SK-N-SH (cell line): ENCODE results near the gene LCMT1. TPM values are rescaled to one million over a fixed set of nuclear protein-coding genes. Genes with fewer than 3 reads are reported as not detected.

Experiments used
- CTCF ChIA-PET: fragments of 300-600, 350-600 bp; formaldehyde crosslinking; extraction: SDS; loops from one replicate; lab custom pipeline; 2021; lab: Yijun Ruan, JAX
- POLR2A ChIA-PET: fragments of 350-600 bp; sonication (Branson Sonifier 250); formaldehyde crosslinking; extraction: SDS; loops from one replicate; lab custom pipeline; 2020; ENCODE audit warnings: antibody characterized with exemption, inconsistent platforms; lab: Yijun Ruan, JAX
- DNase-seq: peaks from one replicate; pipeline ENCODE4 v3.0.0; 2012
- H2AFZ ChIP-seq: fragments of 200-600 bp; sonication (generic); 2 replicates; pipeline ENCODE4 v1.8.1; 2016; ENCODE audit warnings: antibody characterized with exemption, mild to moderate bottlenecking, low read depth
- H3F3A ChIP-seq: fragments of 200-600 bp; sonication (generic); replicated peaks from 2 replicates; pipeline ENCODE3; 2016; ENCODE audit warnings: antibody characterized with exemption, mild to moderate bottlenecking; ENCODE audit not compliant: insufficient read depth
- H3K27ac ChIP-seq, 2 experiments: fragments of 200-500 bp in 1 of 2; fragments of 200-600 bp in 1 of 2; sonication (Bioruptor generic) in 1 of 2; sonication (generic), shearing (Covaris generic) in 1 of 2; 2 replicates each; pipeline versions ENCODE4 v1.5.1 to v1.6.1; 2014 to 2016; ENCODE audit warnings: low read depth in 2 of 2, inconsistent platforms in 1 of 2, low read length in 1 of 2, mild to moderate bottlenecking in 1 of 2, mixed read lengths in 1 of 2
- H3K27me3 ChIP-seq: fragments of 200-600 bp; sonication (generic), shearing (Covaris generic); 2 replicates; pipeline ENCODE4 v1.6.1; 2016; ENCODE audit warnings: mixed run types; ENCODE audit not compliant: insufficient read depth
- H3K36me3 ChIP-seq, 2 experiments: fragments of 200-500 bp in 1 of 2; fragments of 200-600 bp in 1 of 2; sonication (Bioruptor generic) in 1 of 2; sonication (generic) in 1 of 2; replicated peaks in 1 of 2; 2 replicates each; pipeline versions ENCODE3 to v1.5.1; 2014 to 2016; ENCODE audit warnings: low read length in 1 of 2, mild to moderate bottlenecking in 1 of 2; ENCODE audit not compliant: insufficient read depth in 2 of 2, control insufficient read depth in 1 of 2
- H3K4me1 ChIP-seq, 2 experiments: fragments of 200-500 bp in 1 of 2; fragments of 200-600 bp in 1 of 2; sonication (Bioruptor generic) in 1 of 2; sonication (generic), shearing (Covaris generic) in 1 of 2; 2 replicates each; pipeline versions ENCODE4 v1.5.1 to v1.6.1; 2014 to 2016; ENCODE audit warnings: low read depth in 1 of 2, low read length in 1 of 2, mixed run types in 1 of 2; ENCODE audit not compliant: insufficient read depth in 2 of 2, control insufficient read depth in 1 of 2
- H3K4me2 ChIP-seq: fragments of 200-600 bp; sonication (generic), shearing (Covaris generic); 2 replicates; pipeline ENCODE4 v1.6.1; 2017; ENCODE audit warnings: mixed run types
- H3K4me3 ChIP-seq, 2 experiments: fragments of 200-500 bp in 1 of 2; fragments of 200-600 bp in 1 of 2; sonication (Bioruptor generic) in 1 of 2; sonication (generic), shearing (Covaris generic) in 1 of 2; 2 replicates each; pipeline versions ENCODE4 v1.5.1 to v1.8.1; 2014 to 2016; ENCODE audit warnings: low read depth in 2 of 2, inconsistent platforms in 1 of 2, low read length in 1 of 2, mild to moderate bottlenecking in 1 of 2, mixed read lengths in 1 of 2, moderate library complexity in 1 of 2
- H3K79me2 ChIP-seq: fragments of 200-600 bp; sonication (generic); 2 replicates; pipeline ENCODE4 v1.8.1; 2017; ENCODE audit warnings: mild to moderate bottlenecking; ENCODE audit not compliant: insufficient read depth
- H3K9ac ChIP-seq: fragments of 200-600 bp; sonication (generic); 2 replicates; pipeline ENCODE4 v1.6.1; 2017; ENCODE audit warnings: mixed run types
- H3K9me2 ChIP-seq: fragments of 200-600 bp; sonication (generic); 2 replicates; pipeline ENCODE4 v1.6.1; 2017; ENCODE audit warnings: mixed run types
- H3K9me3 ChIP-seq: fragments of 200-600 bp; sonication (generic); 2 replicates; pipeline ENCODE4 v1.6.1; 2017; ENCODE audit warnings: mixed run types, mild to moderate bottlenecking, moderate library complexity
- H4K20me1 ChIP-seq: fragments of 200-600 bp; sonication (generic); 2 replicates; pipeline ENCODE4 v1.6.1; 2017; ENCODE audit warnings: mild to moderate bottlenecking, mixed run types; ENCODE audit not compliant: insufficient read depth
- CHD2 ChIP-seq: fragments of 150-350 bp; IDR thresholded peaks from 2 replicates; pipeline ENCODE4 v1.6.1; 2018; ENCODE audit warnings: low read length; ENCODE audit not compliant: partially characterized antibody
- ELF1 ChIP-seq: IDR thresholded peaks from 2 replicates; pipeline ENCODE4 v1.4.0; 2012
- FOSL2 ChIP-seq: IDR thresholded peaks from 2 replicates; pipeline ENCODE4 v1.4.0; 2012; ENCODE audit warnings: low read depth, mild to moderate bottlenecking, moderate library complexity, borderline replicate concordance
- FOXM1 ChIP-seq: IDR thresholded peaks from 2 replicates; pipeline ENCODE4 v1.4.0; 2012; ENCODE audit warnings: low read depth, mild to moderate bottlenecking
- GATA2 ChIP-seq: sonication (generic); formaldehyde crosslinking; IDR thresholded peaks from 2 replicates; pipeline ENCODE4 v1.5.0; 2020; ENCODE audit warnings: mild to moderate bottlenecking, missing genetic modification reagents
- MXI1 ChIP-seq: IDR thresholded peaks from 2 replicates; pipeline ENCODE4 v1.6.1; 2012; ENCODE audit warnings: mild to moderate bottlenecking, low read depth, low read length, improper control_type of control experiment
- NRF1 ChIP-seq: IDR thresholded peaks from 2 replicates; pipeline ENCODE4 v1.6.1; 2012; ENCODE audit warnings: low read depth, mild to moderate bottlenecking, low read length
- POLR2AphosphoS5 ChIP-seq: IDR thresholded peaks from 2 replicates; pipeline ENCODE4 v1.6.1; 2012; ENCODE audit warnings: low read depth, low read length
- RAD21 ChIP-seq: IDR thresholded peaks from 2 replicates; pipeline ENCODE4 v1.6.1; 2012; ENCODE audit warnings: mild to moderate bottlenecking, low read length
- RCOR1 ChIP-seq: fragments of 150-350 bp; IDR thresholded peaks from 2 replicates; pipeline ENCODE4 v1.6.1; 2017; ENCODE audit warnings: antibody characterized with exemption, low read length
- SMC3 ChIP-seq: IDR thresholded peaks from 2 replicates; pipeline ENCODE4 v1.6.1; 2012; ENCODE audit warnings: low read depth, low read length, improper control_type of control experiment
- TAF1 ChIP-seq: IDR thresholded peaks from 2 replicates; pipeline ENCODE4 v1.6.1; 2012; ENCODE audit warnings: low read depth, mild to moderate bottlenecking, low read length, moderate library complexity, borderline replicate concordance
- TEAD4 ChIP-seq: IDR thresholded peaks from 2 replicates; pipeline ENCODE4 v1.4.0; 2012; ENCODE audit warnings: mild to moderate bottlenecking, borderline replicate concordance; ENCODE audit not compliant: insufficient read depth
- YY1 ChIP-seq: IDR thresholded peaks from 2 replicates; pipeline ENCODE4 v1.4.0; 2012; ENCODE audit warnings: low read depth, mild to moderate bottlenecking
- WGBS: methylation state at CpG from one replicate; pipeline ENCODE4 v1.1.6; 2017; ENCODE audit warnings: low lambda C conversion rate; 5-methylcytosine and 5-hydroxymethylcytosine counted together
- polyA plus RNA-seq, 3 experiments: library from polyadenylated mRNA; depleted of rRNA; stranded (reverse); fragments of >200 nt; gene quantifications; 2 replicates each; pipeline ENCODE4 v1.2.3, GENCODE V29; 2012
- TF ChIP-seq, protein P1 (sequence below): IDR thresholded peaks from 2 replicates; pipeline ENCODE4; 2012
- TF ChIP-seq, protein P2 (sequence below): IDR thresholded peaks from 2 replicates; pipeline ENCODE4 v1.6.1; 2012; ENCODE audit warnings: mild to moderate bottlenecking, low read depth, low read length, moderate library complexity
- TF ChIP-seq, protein P3 (sequence below): fragments of 200-600 bp; sonication (generic); IDR thresholded peaks from 2 replicates; pipeline ENCODE4 v1.6.1; 2017; ENCODE audit warnings: antibody characterized with exemption, mild to moderate bottlenecking, moderate library complexity

LCMT1 gene
- polyA plus RNA-seq, 1 of the 3 experiments (the other 2 are of a cell fraction): 29.8 TPM

DNA sequence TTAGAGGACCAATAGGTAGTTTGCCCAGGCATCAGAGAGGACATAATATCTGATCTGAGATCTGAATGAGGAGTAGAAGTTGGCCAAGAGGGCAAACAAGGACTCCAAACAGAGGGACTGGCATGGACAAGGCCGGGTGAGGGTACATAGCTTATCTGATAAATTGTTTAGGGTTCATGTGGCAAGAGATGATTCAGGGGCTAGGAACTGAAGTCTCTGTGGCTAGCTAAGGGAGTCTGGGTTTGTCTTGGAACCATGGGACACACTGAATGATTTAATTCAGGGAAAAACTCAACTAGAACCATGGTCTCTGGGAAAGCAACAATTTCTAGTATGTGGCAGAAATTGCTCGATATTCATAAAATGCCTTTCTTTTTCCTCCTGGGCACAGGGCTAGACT lies 101.1 kb downstream of the LCMT1 start:
- Histone ChIP-seq H3F3A (no peaks in the 10 kb centered on the region), H2AFZ (no peak overlapping the region), H3K27me3 (peaks cover 5% of the 10 kb centered on the region), H3K4me2 (no peak overlapping the region), H3K4me3 (no peak overlapping the region), H3K9me2 (no peaks in the 10 kb centered on the region), H3K9me3 (no peaks in the 10 kb centered on the region), H3K9ac (no peak overlapping the region), H3K4me1 (no peaks in the 10 kb centered on the region), H3K79me2 (no peaks in the 10 kb centered on the region), H3K36me3 (no peaks in the 10 kb centered on the region), H4K20me1 (no peaks in the 10 kb centered on the region), H3K27ac (no peak overlapping the region)
- ChIA-PET POLR2A (no interaction called here), CTCF (no interaction called here)
- TF ChIP-seq NRF1: no peak
- TF ChIP-seq FOXM1: no peak
- TF ChIP-seq, protein P1, sequence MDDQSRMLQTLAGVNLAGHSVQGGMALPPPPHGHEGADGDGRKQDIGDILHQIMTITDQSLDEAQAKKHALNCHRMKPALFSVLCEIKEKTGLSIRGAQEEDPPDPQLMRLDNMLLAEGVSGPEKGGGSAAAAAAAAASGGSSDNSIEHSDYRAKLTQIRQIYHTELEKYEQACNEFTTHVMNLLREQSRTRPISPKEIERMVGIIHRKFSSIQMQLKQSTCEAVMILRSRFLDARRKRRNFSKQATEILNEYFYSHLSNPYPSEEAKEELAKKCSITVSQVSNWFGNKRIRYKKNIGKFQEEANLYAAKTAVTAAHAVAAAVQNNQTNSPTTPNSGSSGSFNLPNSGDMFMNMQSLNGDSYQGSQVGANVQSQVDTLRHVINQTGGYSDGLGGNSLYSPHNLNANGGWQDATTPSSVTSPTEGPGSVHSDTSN: no peak
- no peak for TF ChIP-seq POLR2AphosphoS5
- TF ChIP-seq RAD21: no peak
- TF ChIP-seq, protein P2, sequence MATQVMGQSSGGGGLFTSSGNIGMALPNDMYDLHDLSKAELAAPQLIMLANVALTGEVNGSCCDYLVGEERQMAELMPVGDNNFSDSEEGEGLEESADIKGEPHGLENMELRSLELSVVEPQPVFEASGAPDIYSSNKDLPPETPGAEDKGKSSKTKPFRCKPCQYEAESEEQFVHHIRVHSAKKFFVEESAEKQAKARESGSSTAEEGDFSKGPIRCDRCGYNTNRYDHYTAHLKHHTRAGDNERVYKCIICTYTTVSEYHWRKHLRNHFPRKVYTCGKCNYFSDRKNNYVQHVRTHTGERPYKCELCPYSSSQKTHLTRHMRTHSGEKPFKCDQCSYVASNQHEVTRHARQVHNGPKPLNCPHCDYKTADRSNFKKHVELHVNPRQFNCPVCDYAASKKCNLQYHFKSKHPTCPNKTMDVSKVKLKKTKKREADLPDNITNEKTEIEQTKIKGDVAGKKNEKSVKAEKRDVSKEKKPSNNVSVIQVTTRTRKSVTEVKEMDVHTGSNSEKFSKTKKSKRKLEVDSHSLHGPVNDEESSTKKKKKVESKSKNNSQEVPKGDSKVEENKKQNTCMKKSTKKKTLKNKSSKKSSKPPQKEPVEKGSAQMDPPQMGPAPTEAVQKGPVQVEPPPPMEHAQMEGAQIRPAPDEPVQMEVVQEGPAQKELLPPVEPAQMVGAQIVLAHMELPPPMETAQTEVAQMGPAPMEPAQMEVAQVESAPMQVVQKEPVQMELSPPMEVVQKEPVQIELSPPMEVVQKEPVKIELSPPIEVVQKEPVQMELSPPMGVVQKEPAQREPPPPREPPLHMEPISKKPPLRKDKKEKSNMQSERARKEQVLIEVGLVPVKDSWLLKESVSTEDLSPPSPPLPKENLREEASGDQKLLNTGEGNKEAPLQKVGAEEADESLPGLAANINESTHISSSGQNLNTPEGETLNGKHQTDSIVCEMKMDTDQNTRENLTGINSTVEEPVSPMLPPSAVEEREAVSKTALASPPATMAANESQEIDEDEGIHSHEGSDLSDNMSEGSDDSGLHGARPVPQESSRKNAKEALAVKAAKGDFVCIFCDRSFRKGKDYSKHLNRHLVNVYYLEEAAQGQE: no peak
- no peak for TF ChIP-seq YY1
- TF ChIP-seq TAF1: no peak
- 76% methylated on average over 2 of the region's 2 CpGs for WGBS
- no peak for DNase-seq

DNA sequence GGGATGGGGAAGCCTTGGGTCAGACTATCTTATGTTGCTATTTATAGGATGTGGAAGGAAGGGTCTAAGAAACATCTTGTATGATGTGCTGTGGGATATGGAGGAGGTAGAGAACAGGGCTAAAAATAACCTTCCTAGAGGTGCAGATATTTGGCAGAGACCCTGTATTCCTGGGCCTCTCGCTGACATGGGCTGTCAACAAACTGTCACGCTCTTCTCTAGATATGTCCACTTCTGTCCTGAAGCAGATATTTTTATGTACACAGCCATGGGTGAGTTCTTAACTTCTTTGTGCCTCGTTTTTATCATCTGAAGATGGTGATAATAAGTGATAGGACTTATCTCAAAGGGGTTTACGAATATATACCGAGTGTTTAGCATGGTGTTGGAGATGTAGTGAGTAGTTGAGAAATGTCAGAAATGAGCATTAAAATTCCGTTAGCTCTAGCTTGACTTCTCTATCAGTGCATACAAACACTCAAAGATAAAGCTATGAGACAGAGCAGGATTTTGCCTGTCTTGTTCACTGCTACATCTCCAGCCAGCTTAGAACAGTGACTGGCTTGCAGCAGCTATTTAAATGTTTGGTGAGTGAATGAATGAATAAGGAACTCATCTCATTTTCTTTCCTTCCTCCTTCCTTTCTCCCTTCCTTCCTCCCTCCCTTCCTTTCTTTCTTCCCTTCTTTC lies 102.3 kb downstream of the LCMT1 start:
- ChIA-PET CTCF (interaction anchor here (1.1 to 2.7 kb wide), 2 partner anchors 12 to 20 kb away, joined by 3 to 10 read pairs; no protein-coding TSS in a partner anchor), POLR2A (no interaction called here)
- no peak overlapping the region for H3K4me3 ChIP-seq
- H4K20me1 ChIP-seq: no peaks in the 10 kb centered on the region
- no peaks in the 10 kb centered on the region for H3F3A ChIP-seq
- H2AFZ ChIP-seq: no peak overlapping the region
- no peak overlapping the region for H3K4me2 ChIP-seq
- DNase-seq: no peak
- H3K9me2 ChIP-seq: no peaks in the 10 kb centered on the region
- no peaks in the 10 kb centered on the region for H3K36me3 ChIP-seq
- H3K27me3 ChIP-seq: peaks cover 5% of the 10 kb centered on the region
- WGBS: 49% methylated on average over 6 of the region's 6 CpGs
- H3K4me1 ChIP-seq: no peaks in the 10 kb centered on the region
- H3K27ac ChIP-seq: no peak overlapping the region
- H3K9me3 ChIP-seq: no peaks in the 10 kb centered on the region
- no peak overlapping the region for H3K9ac ChIP-seq
- no peaks in the 10 kb centered on the region for H3K79me2 ChIP-seq
- TF ChIP-seq MXI1 (no peak), NRF1 (no peak), SMC3 (no peak), ELF1 (no peak), FOSL2 (no peak), GATA2 (no peak), CHD2 (no peak), RCOR1 (no peak), POLR2AphosphoS5 (no peak), TEAD4 (no peak)
- TF ChIP-seq, protein P3, sequence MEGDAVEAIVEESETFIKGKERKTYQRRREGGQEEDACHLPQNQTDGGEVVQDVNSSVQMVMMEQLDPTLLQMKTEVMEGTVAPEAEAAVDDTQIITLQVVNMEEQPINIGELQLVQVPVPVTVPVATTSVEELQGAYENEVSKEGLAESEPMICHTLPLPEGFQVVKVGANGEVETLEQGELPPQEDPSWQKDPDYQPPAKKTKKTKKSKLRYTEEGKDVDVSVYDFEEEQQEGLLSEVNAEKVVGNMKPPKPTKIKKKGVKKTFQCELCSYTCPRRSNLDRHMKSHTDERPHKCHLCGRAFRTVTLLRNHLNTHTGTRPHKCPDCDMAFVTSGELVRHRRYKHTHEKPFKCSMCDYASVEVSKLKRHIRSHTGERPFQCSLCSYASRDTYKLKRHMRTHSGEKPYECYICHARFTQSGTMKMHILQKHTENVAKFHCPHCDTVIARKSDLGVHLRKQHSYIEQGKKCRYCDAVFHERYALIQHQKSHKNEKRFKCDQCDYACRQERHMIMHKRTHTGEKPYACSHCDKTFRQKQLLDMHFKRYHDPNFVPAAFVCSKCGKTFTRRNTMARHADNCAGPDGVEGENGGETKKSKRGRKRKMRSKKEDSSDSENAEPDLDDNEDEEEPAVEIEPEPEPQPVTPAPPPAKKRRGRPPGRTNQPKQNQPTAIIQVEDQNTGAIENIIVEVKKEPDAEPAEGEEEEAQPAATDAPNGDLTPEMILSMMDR: no peak
- TF ChIP-seq, protein P2: no peak
